SJSA1 (cell line): ENCODE results near the gene DUSP22. TPM values are rescaled to one million over a fixed set of nuclear protein-coding genes. Genes with fewer than 3 reads are reported as not detected.

ENCODE experiments used
- DNase-seq, 2 experiments: peaks; one replicate each; pipeline ENCODE4 v3.0.0-alpha.2; 2015 to 2020; ENCODE audit warnings: low spot score in 2 of 2, low read depth in 1 of 2
- H3K27ac ChIP-seq: fragments of 250-450 bp; sonication (Bioruptor Pico); 2 replicates; pipeline ENCODE4 v1.5.1; 2020; ENCODE audit warnings: mild to moderate bottlenecking, moderate library complexity
- H3K27me3 ChIP-seq: fragments of 250-450 bp; sonication (Bioruptor Pico); replicated peaks from 2 replicates; pipeline ENCODE4 v1.5.1; 2020; ENCODE audit warnings: mild to moderate bottlenecking, moderate library complexity
- H3K36me3 ChIP-seq: fragments of 250-450 bp; sonication (Bioruptor Pico); 2 replicates; pipeline ENCODE4 v1.5.1; 2020; ENCODE audit warnings: mild to moderate bottlenecking
- H3K4me1 ChIP-seq: fragments of 250-450 bp; sonication (Bioruptor Pico); replicated peaks from 2 replicates; pipeline ENCODE4 v1.6.1; 2021; ENCODE audit warnings: mild to moderate bottlenecking
- H3K4me3 ChIP-seq: fragments of 250-450 bp; sonication (Bioruptor Pico); 2 replicates; pipeline ENCODE4 v1.5.1; 2020; ENCODE audit warnings: mild to moderate bottlenecking
- H3K9me3 ChIP-seq: fragments of 250-450 bp; sonication (Bioruptor Pico); replicated peaks from 2 replicates; pipeline ENCODE4 v1.5.1; 2020; ENCODE audit warnings: mild to moderate bottlenecking
- total RNA-seq: library from RNA; depleted of rRNA; stranded (reverse); fragments of >200 nt; shearing (Covaris generic); gene quantifications from 2 replicates; pipeline ENCODE4 v1.2.3, GENCODE V29; 2014; rRNA removed

Gene DUSP22
- total RNA-seq, 1 experiment from 2014 or later: 13.2 TPM

GRCh38 chr6:398558-399078, 106.3 kb downstream of the DUSP22 start:
- no peak overlapping the region for H3K27ac ChIP-seq
- H3K4me1 ChIP-seq: peaks cover under 1% of the 10 kb centered on the region
- H3K36me3 ChIP-seq: no peaks in the 10 kb centered on the region
- 0 out of 2 replicates have a peak, but pooled peaks cover 2% of the 10 kb centered on the region for H3K9me3 ChIP-seq
- H3K4me3 ChIP-seq: no peak overlapping the region
- DNase-seq: no peak
- H3K27me3 ChIP-seq: peaks cover 57% of the 10 kb centered on the region

DNA sequence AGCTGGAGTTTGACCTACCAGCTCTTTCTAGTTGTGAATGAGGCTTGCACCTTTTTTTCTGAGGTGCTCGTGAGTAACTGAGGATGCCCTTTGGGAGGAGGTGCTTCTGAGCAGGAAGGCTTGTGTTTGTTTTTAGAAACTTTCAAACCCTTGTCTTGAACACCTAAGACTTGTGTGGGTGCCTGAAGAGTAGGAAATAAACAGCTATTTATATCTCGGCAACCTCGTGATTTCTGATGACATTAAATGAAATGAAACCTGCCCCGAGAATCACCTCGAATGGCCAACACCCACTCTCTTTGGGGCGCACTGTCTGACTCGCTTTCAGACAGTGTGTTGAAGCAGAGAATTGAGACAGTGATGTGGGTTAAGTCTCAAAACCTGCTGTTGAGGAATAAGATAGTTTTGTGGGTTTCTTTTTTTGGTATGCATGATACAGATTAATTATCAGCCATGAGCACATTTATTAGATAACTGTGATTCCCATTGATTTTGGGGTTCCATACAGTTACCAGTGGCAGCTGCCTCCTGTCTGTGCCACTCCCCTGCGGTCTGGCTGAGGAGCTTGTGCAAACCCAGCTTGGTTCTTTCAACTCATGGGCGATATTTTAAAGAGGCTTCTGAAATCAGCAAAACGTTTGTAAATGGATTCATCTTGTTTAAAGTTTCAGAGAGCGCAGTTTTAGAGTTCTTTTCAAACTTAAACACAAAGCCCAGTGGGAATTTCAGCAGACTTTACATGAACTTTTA, 107.7 kb downstream of the DUSP22 start:
- H3K27me3 ChIP-seq: peaks cover 44% of the 10 kb centered on the region
- 0 out of 2 replicates have a peak, but pooled peaks cover 2% of the 10 kb centered on the region for H3K9me3 ChIP-seq
- H3K27ac ChIP-seq: no peak overlapping the region
- DNase-seq: no peak
- no peaks in the 10 kb centered on the region for H3K4me1 ChIP-seq
- H3K4me3 ChIP-seq: no peak overlapping the region
- no peaks in the 10 kb centered on the region for H3K36me3 ChIP-seq

GRCh38 chr6:400815-401214, 108.5 kb downstream of the DUSP22 start:
- Histone ChIP-seq H3K36me3 (no peaks in the 10 kb centered on the region), H3K9me3 (0 out of 2 replicates have a peak, but pooled peaks cover 2% of the 10 kb centered on the region), H3K27me3 (peaks cover 36% of the 10 kb centered on the region), H3K4me1 (no peaks in the 10 kb centered on the region), H3K4me3 (no peak overlapping the region), H3K27ac (no peak overlapping the region)
- DNase-seq: no peak

Other genes with a start within 250 kb of the DUSP22 start
- 0.56 and 0.76 TPM in 2 replicates for gene IRF4, start 99.3 kb downstream of the DUSP22 start, total RNA-seq